Type B pancreatic cell (in vitro differentiated cells): ENCODE results near the gene RRP7A. TPM values are rescaled to one million over a fixed set of nuclear protein-coding genes. Genes with fewer than 3 reads are reported as not detected.
A peak's percentile ranks its signal among the peaks of the same experiment; 100 is the strongest.
"Not testable (repeated sequence)": the region's sequence is repeated elsewhere in the genome, so short reads cannot be mapped to it uniquely, and the experiment has no call there.

Source experiments
- DNase-seq: peaks from one replicate; pipeline ENCODE4 v3.0.0; 2021; ENCODE audit warnings: mixed read lengths; ENCODE audit not compliant: unreplicated experiment; ENCODE audit errors: extremely low spot score
- H3K27ac Mint-ChIP-seq: 2 replicates; pipeline ENCODE4 v1.8.0; 2021; ENCODE audit warnings: mild to moderate bottlenecking, mixed read lengths
- H3K27me3 Mint-ChIP-seq: 2 replicates; pipeline ENCODE4 v1.8.0; 2021; ENCODE audit warnings: mixed read lengths
- H3K36me3 Mint-ChIP-seq: 2 replicates; pipeline ENCODE4 v1.8.0; 2021; ENCODE audit warnings: mixed read lengths
- H3K4me1 Mint-ChIP-seq: one replicate; pipeline ENCODE4 v1.8.0; 2021; ENCODE audit warnings: mixed read lengths; ENCODE audit not compliant: unreplicated experiment
- H3K4me3 Mint-ChIP-seq: 2 replicates; pipeline ENCODE4 v1.8.0; 2021; ENCODE audit warnings: mild to moderate bottlenecking, mixed read lengths
- H3K9me3 Mint-ChIP-seq: 2 replicates; pipeline ENCODE4 v1.8.0; 2021; ENCODE audit warnings: mixed read lengths
- CTCF ChIP-seq: fragments of 200-600 bp; sonication (generic); conservative IDR thresholded peaks from 2 replicates; pipeline ENCODE4 v1.5.0; 2021; ENCODE audit warnings: antibody characterized with exemption, mild to moderate bottlenecking
- total RNA-seq: library from RNA; stranded (reverse); gene quantifications from 2 replicates; pipeline ENCODE4 v1.2.1, GENCODE V29; 2021; ENCODE audit warnings: low replicate concordance

RRP7A gene
- total RNA-seq, 1 donor from 2014 or later: 76.0 TPM

- H3K27me3 Mint-ChIP-seq: no peaks in the 10 kb centered on the region
- no peak for DNase-seq
- TF ChIP-seq CTCF: no peak
- no peak overlapping the region for H3K4me3 Mint-ChIP-seq
- no peaks in the 10 kb centered on the region for H3K36me3 Mint-ChIP-seq
- peaks cover 18% of the 10 kb centered on the region for H3K4me1 Mint-ChIP-seq
- H3K27ac Mint-ChIP-seq: no peak overlapping the region
- H3K9me3 Mint-ChIP-seq: no peaks in the 10 kb centered on the region
These were observed 3.0 kb upstream of the RRP7A start for GRCh38 chr22:42522546-42522945.

- Mint-ChIP-seq H3K27me3 (no peaks in the 10 kb centered on the region), H3K36me3 (no peaks in the 10 kb centered on the region), H3K4me3 (peak overlapping the region; percentile 100), H3K27ac (peak overlapping the region; percentile 44), H3K9me3 (no peaks in the 10 kb centered on the region), H3K4me1 (peaks cover 18% of the 10 kb centered on the region)
- TF ChIP-seq CTCF: no peak
- DNase-seq: no peak
These were observed 1.6 kb upstream of the RRP7A start for GRCh38 chr22:42521228-42521546.

- Mint-ChIP-seq H3K27ac (peak overlapping the region; percentile 99), H3K4me3 (peak overlapping the region; percentile 100), H3K4me1 (peaks cover 18% of the 10 kb centered on the region)
- not testable (repeated sequence) for H3K9me3 Mint-ChIP-seq, H3K36me3 Mint-ChIP-seq, DNase-seq, H3K27me3 Mint-ChIP-seq
These were observed 715 bp downstream of the RRP7A start for GRCh38 chr22:42518638-42519524.

GRCh38 chr22:42517103-42517502, 2.5 kb downstream of the RRP7A start:
- H3K36me3 Mint-ChIP-seq, H3K27me3 Mint-ChIP-seq, H3K9me3 Mint-ChIP-seq, H3K27ac Mint-ChIP-seq, DNase-seq, H3K4me3 Mint-ChIP-seq: not testable (repeated sequence)
- peaks cover 21% of the 10 kb centered on the region for H3K4me1 Mint-ChIP-seq

- no peaks in the 10 kb centered on the region for H3K27me3 Mint-ChIP-seq
- DNase-seq: no peak
- H3K4me1 Mint-ChIP-seq: peaks cover 18% of the 10 kb centered on the region
- H3K36me3 Mint-ChIP-seq: peaks cover 3% of the 10 kb centered on the region
- no peak overlapping the region for H3K4me3 Mint-ChIP-seq
- H3K9me3 Mint-ChIP-seq: no peaks in the 10 kb centered on the region
- no peak overlapping the region for H3K27ac Mint-ChIP-seq
- no peak for TF ChIP-seq CTCF
These were observed 3.7 kb downstream of the RRP7A start for GRCh38 chr22:42515896-42516295.

- DNase-seq, H3K27ac Mint-ChIP-seq, H3K27me3 Mint-ChIP-seq, H3K4me3 Mint-ChIP-seq, H3K9me3 Mint-ChIP-seq, H3K36me3 Mint-ChIP-seq: not testable (repeated sequence)
- H3K4me1 Mint-ChIP-seq: peaks cover 14% of the 10 kb centered on the region
These were observed 4.3 kb downstream of the RRP7A start for GRCh38 chr22:42515304-42515703.

GRCh38 chr22:42514331-42514730, 5.3 kb downstream of the RRP7A start:
- not testable (repeated sequence) for DNase-seq, H3K27ac Mint-ChIP-seq, H3K27me3 Mint-ChIP-seq, H3K4me3 Mint-ChIP-seq, H3K4me1 Mint-ChIP-seq, H3K36me3 Mint-ChIP-seq, H3K9me3 Mint-ChIP-seq
